HG03442 (cell line): ENCODE results near the gene DAAM2.

Source experiments
- ATAC-seq: cut with Tn5 transposase; IDR thresholded peaks from one replicate; pipeline ENCODE4 v1.9.1; 2021; ENCODE audit warnings: mild to moderate bottlenecking, moderate library complexity; ENCODE audit not compliant: unreplicated experiment

The DAAM2 gene

DNA sequence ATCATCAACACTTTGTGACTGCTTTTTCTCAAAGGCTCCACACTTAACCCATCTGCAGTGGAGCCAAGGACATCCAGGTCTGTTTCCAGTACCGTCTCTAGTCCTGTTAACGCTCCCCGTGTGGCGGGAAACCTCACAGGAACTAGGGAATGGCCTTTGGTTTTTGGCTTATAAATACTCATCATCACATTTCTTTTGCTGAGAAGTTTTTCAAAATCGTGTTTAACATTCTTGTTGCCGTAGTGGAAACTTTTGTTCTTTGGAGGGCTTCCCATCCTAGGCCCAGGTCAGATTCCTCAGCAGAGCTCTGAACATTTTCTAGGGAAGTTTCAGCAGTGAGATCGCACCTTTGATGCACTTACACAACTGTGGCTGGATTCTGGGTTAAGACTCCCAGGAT is 24.6 kb downstream of the DAAM2 start:
- no peak for ATAC-seq

DNA sequence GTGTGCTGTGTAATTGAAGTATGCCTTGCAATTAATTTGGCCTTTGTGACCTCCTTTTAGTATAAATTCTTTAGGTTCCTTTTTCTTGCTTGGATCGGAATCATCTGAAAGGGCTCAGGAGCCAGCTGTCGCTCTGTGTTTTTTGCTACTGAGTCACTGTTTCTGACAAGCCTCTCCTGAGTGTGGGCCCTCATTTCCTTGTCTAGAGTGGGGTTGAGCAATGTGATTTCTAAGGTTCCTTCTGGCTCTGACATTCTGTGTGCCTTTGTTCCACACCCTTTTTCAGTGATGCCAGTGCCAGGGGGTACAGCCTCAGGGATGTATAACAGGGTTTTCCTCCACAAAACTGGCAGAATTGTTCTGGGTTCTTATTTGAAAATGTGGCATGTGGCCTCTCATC is 26.5 kb downstream of the DAAM2 start:
- ATAC-seq, result no peak

DNA sequence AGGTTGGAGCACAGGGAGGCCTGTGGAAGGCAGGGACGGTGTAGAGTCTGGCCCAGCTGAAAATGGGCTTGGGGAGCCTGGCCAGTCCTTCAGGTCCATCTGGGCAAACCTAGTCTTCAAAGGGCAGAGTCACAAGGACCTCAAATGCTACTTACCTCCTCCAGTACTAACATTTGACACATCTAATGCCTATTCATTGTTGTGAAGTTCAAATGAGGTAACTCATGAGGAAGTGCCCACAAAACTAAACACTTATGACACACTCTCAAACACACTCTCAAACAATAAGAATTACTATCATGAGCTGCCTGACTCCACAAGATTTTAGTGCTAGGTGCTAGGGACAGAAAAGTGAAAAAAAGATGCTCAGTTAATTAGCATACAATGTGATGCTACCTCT is 27.1 kb downstream of the DAAM2 start:
- no peak for ATAC-seq

GRCh38 chr6:39819676-39820075 is 27.5 kb downstream of the DAAM2 start:
- no peak for ATAC-seq

- ATAC-seq, result no peak
Measured at GRCh38 chr6:39820553-39820952, 28.4 kb downstream of the DAAM2 start.

- ATAC-seq, result no peak
Measured at GRCh38 chr6:39821046-39821740, 29.0 kb downstream of the DAAM2 start.

DNA sequence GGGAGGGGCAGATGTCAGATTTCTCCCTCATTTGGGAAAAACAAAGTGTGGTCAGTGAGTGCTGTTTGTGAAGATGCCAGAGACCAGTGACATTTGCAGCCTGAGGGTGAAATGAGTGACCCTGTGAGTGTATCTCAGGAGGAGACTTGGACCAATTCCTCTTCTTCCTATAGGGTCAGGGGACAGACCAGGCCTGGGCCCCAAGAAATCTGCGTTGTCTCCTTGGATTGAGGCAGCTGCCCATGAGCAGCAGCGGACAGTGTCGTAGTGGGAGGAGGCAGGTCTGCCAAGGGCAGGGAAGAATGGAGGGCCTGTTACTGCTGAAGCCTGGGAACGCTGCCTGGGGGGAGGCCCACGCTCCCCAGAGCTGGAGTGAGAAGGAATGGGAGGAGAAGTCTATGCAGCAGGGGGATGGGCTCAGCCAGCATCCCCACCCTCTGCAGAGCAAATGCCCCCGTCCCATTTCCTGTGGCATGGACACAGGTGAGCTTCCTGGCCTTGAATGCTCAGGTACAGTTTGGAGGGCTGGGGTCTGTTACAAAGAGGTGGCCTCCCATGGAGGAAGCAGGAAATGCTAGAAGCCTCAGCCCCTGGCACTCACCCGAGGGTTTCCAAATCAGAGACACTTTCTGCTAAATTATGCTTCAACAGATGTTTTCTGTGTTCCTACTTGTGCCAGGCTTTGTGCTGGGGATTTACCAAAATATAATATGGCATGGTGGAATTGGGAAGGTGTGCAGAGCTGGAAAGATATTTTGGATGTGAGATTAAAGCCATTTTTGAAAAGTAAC is 29.8 kb downstream of the DAAM2 start:
- no peak for ATAC-seq

DNA sequence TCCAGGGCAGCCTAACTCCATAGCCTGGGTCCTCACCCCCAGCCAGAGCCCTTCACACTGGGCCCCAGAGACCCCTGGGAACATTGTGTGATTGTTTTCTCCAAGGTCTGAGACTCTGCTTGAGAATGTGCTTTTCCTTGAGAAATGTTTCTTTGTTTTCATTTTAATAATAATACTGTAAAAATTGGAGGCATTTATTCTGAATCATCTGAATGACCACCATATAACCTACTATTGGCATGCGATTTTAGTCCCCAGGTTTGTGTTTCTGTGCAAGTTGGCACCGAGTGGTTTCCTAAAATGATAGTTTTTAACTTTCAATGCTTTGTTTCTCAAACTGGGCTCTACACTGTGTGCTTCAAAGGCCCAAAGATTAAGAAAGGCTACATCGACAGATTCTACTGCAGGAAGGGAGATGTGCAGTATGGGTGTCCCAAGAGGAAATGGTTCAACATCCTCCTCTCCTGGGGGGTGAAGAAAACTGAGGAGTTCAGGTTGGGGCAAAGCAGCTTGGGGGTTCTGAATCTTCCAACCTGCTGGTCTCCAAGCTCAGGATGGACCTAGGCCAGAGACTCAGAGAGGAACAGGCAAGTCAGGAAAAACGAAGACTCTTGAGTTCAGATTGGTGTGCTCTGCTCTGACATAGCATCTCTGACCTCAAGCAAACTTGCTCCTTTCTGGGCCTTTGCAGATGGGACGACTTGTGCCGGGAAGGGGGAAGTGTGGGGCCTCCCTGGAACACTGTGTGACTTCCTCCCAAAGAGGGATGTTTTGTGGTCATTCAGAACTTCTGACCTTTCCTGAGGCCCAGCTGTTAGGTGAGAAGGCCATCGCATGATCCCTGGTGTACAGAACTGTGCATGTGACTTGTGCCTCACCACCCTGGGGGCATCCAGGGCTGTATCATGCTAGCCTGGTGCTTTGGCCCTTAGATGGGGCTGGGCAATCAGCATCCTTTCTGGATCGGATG is 31.0 kb downstream of the DAAM2 start:
- ATAC-seq, result no peak

DNA sequence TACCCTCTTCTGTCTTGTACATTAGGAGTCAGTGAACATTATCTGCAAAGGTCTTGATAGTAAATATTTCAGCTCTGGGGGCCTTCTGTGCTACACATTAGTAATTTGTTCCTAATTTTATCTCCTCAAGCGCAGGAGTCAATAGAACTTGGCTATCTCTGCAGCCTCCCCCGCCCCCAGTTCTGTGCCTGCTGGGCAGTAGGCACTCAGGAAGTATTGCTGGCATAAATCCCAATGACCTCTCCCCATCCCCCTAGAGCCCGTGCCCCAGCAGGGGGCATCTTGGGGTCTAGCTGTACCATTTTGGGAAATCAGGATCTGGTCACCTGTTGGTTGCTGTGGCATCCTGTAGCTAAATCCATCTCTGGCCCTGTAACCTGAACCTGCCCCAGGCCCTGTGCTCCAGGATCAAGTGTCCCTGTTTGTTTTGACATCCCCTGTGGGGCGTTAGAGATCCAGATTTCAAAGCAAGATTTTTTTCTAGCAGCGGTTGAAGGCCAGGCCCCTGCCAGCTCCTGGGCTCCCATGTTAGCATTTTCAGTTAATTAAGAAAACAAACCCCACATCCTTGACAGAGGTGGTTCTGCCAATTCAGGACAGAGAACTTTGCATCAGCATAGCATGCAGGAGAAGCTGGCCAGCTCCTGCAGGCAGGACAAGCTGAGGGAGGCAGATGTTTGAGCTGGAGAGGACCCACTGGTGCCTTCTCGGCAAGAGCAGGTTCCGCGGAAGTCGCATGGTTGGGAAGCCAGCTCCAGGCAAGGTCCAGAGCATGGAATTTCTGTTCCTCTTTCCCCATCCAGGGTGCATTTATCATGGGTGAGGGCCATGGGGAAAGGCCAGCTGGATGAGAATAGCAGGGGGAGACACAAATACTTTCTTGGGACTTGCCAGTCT is 32.1 kb downstream of the DAAM2 start:
- ATAC-seq, result no peak

GRCh38 chr6:39829331-39829730 is 37.2 kb downstream of the DAAM2 start:
- ATAC-seq, result no peak

GRCh38 chr6:39830444-39830843 is 38.3 kb downstream of the DAAM2 start:
- no peak for ATAC-seq

- no peak for ATAC-seq
Measured at GRCh38 chr6:39831701-39832100, 39.5 kb downstream of the DAAM2 start.

GRCh38 chr6:39834278-39834677 is 42.1 kb downstream of the DAAM2 start:
- no peak for ATAC-seq

DNA sequence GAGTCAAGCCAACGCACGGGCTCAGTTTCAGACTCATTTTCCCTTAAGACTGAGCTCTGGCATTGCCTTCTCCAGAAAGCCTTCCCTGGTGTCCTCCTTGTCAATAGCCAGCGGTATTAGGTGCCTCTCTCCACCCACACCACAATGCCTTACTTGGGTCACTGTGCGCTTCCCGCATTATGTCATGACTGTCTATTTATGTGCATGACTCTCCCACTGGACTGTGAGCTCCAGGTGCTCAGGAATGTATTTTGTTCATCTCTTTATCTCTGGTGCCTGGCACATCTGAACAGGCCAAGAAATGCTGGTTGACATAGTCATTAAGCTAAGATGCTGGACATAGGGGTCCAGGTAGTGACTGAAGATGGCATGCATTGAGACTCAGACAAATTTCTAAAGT is 42.7 kb downstream of the DAAM2 start:
- no peak for ATAC-seq

GRCh38 chr6:39835821-39836295 is 43.7 kb downstream of the DAAM2 start:
- ATAC-seq, result no peak

DNA sequence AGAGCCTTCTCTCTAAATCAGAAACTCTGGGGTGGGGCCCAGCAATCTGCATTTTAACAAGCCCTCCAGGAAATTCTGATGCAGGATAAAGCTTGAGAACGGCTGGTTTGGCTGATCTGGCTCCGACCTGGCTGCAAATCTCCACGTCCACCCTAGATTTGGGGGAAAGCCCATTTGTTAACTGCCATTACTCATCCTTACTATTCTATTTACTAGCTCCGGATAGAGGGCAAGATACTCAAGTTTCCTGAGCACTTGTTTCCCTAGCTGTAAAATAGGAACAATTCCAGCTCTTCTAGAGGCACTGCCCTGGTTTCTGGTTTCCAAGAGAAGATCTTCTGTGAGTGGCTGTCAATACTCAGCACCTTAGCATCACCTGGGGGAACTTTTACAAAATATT is 44.4 kb downstream of the DAAM2 start:
- ATAC-seq, result no peak

GRCh38 chr6:39839445-39839844 is 47.3 kb downstream of the DAAM2 start:
- no peak for ATAC-seq

GRCh38 chr6:39840781-39841180 is 48.6 kb downstream of the DAAM2 start:
- ATAC-seq, result no peak

GRCh38 chr6:39841291-39841690 is 49.1 kb downstream of the DAAM2 start:
- no peak for ATAC-seq

- no peak for ATAC-seq
Measured at GRCh38 chr6:39841923-39842322, 49.7 kb downstream of the DAAM2 start.
